Heart right ventricle (tissue), 16 donors: ENCODE results near the gene ZKSCAN4. TPM values are rescaled to one million over a fixed set of nuclear protein-coding genes. Genes with fewer than 3 reads are reported as not detected.

ENCODE experiments used
- ATAC-seq, 8 donors: fragments of 200-7000 bp; cut with Tn5 transposase; one replicate each; pipeline ENCODE4 v1.9.1; 2020; ENCODE audit warnings: mild to moderate bottlenecking in 8 of 8, moderate library complexity in 8 of 8, moderate number of reproducible peaks in 1 of 8
- DNase-seq, 2 donors: peaks; one replicate each; pipeline ENCODE4 v3.0.0-alpha.2; 2020
- H3K27ac ChIP-seq, 10 donors: fragments of 200-600 bp; sonication (generic) in 2 of 10; one replicate each; pipeline versions ENCODE4 v1.5.0 to v1.8.0; 2020 to 2022; ENCODE audit warnings: mild to moderate bottlenecking in 3 of 10
- H3K27me3 ChIP-seq, 7 donors: fragments of 200-600 bp; one replicate each; pipeline ENCODE4 v1.8.0; 2021 to 2022; ENCODE audit warnings: mild to moderate bottlenecking in 2 of 7
- H3K36me3 ChIP-seq, 9 donors: fragments of 200-600 bp; sonication (generic) in 1 of 9; one replicate each; pipeline versions ENCODE4 v1.5.0 to v1.8.0; 2020 to 2022; ENCODE audit warnings: mild to moderate bottlenecking in 2 of 9
- H3K4me1 ChIP-seq, 9 donors: fragments of 200-600 bp; sonication (generic) in 1 of 9; one replicate each; pipeline versions ENCODE4 v1.5.0 to v1.8.0; 2020 to 2022; ENCODE audit warnings: mild to moderate bottlenecking in 4 of 9
- H3K4me3 ChIP-seq, 10 donors: fragments of 200-600 bp; sonication (generic) in 2 of 10; one replicate each; pipeline versions ENCODE4 v1.5.0 to v1.8.0; 2020 to 2022; ENCODE audit warnings: mild to moderate bottlenecking in 7 of 10, moderate library complexity in 2 of 10
- H3K9me3 ChIP-seq, 11 donors: fragments of 200-600 bp in 10 of 11; sonication (generic) in 2 of 11; one replicate each; pipeline versions ENCODE4 v1.5.0 to v1.8.0; 2013 to 2022; ENCODE audit warnings: mild to moderate bottlenecking in 2 of 11, control low read depth in 1 of 11, moderate library complexity in 1 of 11
- CTCF ChIP-seq, 9 donors: fragments of 200-600 bp; sonication (generic) in 2 of 9; IDR thresholded peaks; one replicate each; pipeline versions ENCODE4 v1.5.0 to v1.8.0; 2021 to 2022; ENCODE audit warnings: antibody characterized with exemption in 9 of 9, mild to moderate bottlenecking in 5 of 9, moderate library complexity in 1 of 9
- WGBS, 2 donors: extraction: QIAGEN DNeasy Blood & Tissue Kit; methylation state at CpG; one replicate each; pipeline ENCODE4 v1.1.7; 2013; ENCODE audit warnings: inconsistent platforms in 1 of 2; 5-methylcytosine and 5-hydroxymethylcytosine counted together
- intact Hi-C, 10 donors: fragments of 100-400 bp; cut with DNase I; formaldehyde crosslinking; loops; one replicate each; pipeline versions ENCODE4 v1.11.1 to v1.14.2; 2022
- polyA plus RNA-seq, 2 donors: library from polyadenylated mRNA; stranded (reverse); fragments of 200-250 nt; gene quantifications; one replicate each; pipeline ENCODE4 v1.2.3, GENCODE V29; 2013
- total RNA-seq, 10 donors: library from RNA; stranded (reverse); fragmentation: NEBNext Ultra II Directional in 3 of 10; extraction: Animal tissue kit (Norgen Biotek cat#: 25700) in 3 of 10; gene quantifications; one replicate each; pipeline versions ENCODE4 v1.2.1 to v1.2.4, GENCODE V29; 2021 to 2023
- donor health status: Arrhythmogenic right ventricular cardiomyopathy.
- donor health status: ischemic (EF 13 %, LVEDD 7.1; RV severe dilation, severe dysfunction).
- donor health status: healthy with polysubstance abuse.
- donor health status: DM: no; HTN: yes; CAD: no.
- donor health status: DM: no; HTN: no; CAD: no.
- donor health status: ischemic (EF 25% LVEDD 6.9; RV normal size, moderate dysfunction).
- donor health status: ischemic (EF 25% LVEDD 5.7; RV mildly dilated, moderate dysfunction).
- donor health status: healthy.
- donor health status: DM: yes; HTN: yes; CAD: no.
- donor health status: Ischemic cardiomyopathy.
- donor health status: ischemic (EF 35%, LVEDD 5.7; RV mildly dilated, moderate dysfunction).
- donor health status: nonischemic (EF 11% LVEDD 7.7; RV severe dilation, severe dysfunction).
- donor health status: DM: yes; HTN: yes; CAD: no.
- donor health status: PGD.
- donor health status: ischemic (EF 29% LVEDD 5.4; RV normal size, mild dysfunction).
- donor health status: nonischemic (EF 23%, LVEDD 6.1; RV moderate dilation, normal function).

Gene ZKSCAN4
- total and polyA plus RNA-seq, 12 donors: 0.55 to 3.6 (median 2.5) TPM

- DNase-seq (no peak), ATAC-seq (no peak)
- Histone ChIP-seq H3K4me1 (peaks cover 0 to 19% (median 11%) of the 10 kb centered on the region in 9 donors), H3K9me3 (peaks cover 0 to 18% (median 7%) of the 10 kb centered on the region in 11 donors), H3K4me3 (no peak overlapping the region), H3K27ac (no peak overlapping the region), H3K27me3 (peaks cover 15 to 100% (median 81%) of the 10 kb centered on the region in 7 donors), H3K36me3 (no peaks in the 10 kb centered on the region)
- intact Hi-C loops: no loop called here
- TF ChIP-seq CTCF (IDR thresholded peaks at IDR 0.05): no peak
- 48 to 52% methylated on average over 1 of the region's 1 CpG for WGBS, 2 donors
Observed at GRCh38 chr6:28205879-28206278, 46.2 kb downstream of the ZKSCAN4 start.

- H3K4me3 ChIP-seq: no peak overlapping the region
- ATAC-seq: no peak
Observed at GRCh38 chr6:28203201-28203600, 48.9 kb downstream of the ZKSCAN4 start.

GRCh38 chr6:28200020-28200419 is 52.0 kb downstream of the ZKSCAN4 start:
- H3K27ac ChIP-seq: no peak overlapping the region
- no peaks in the 10 kb centered on the region for H3K4me1 ChIP-seq
- ATAC-seq: no peak
- intact Hi-C loops: no loop called here
- WGBS, 2 donors: 50 to 65% methylated on average over 1 of the region's 1 CpG
- peaks cover 0 to 43% (median 9%) of the 10 kb centered on the region in 11 donors for H3K9me3 ChIP-seq
- DNase-seq: no peak
- TF ChIP-seq CTCF (IDR thresholded peaks at IDR 0.05): no peak
- peaks cover 0 to 75% (median 38%) of the 10 kb centered on the region in 7 donors for H3K27me3 ChIP-seq
- no peaks in the 10 kb centered on the region for H3K36me3 ChIP-seq
- no peak overlapping the region for H3K4me3 ChIP-seq

More at GRCh38 chr6:28203201-28203600, 48.9 kb downstream of the ZKSCAN4 start:
- no peak for DNase-seq
- Histone ChIP-seq H3K4me1 (peaks cover 0 to 15% (median 9%) of the 10 kb centered on the region in 9 donors), H3K27ac (no peak overlapping the region), H3K9me3 (peaks cover 0 to 20% (median 7%) of the 10 kb centered on the region in 11 donors), H3K36me3 (no peaks in the 10 kb centered on the region), H3K27me3 (peaks cover 13 to 100% (median 67%) of the 10 kb centered on the region in 7 donors)
- 32 to 36% methylated on average over 4 of the region's 4 CpGs for WGBS, 2 donors
- intact Hi-C loops: no loop called here
- no peak for TF ChIP-seq CTCF (IDR thresholded peaks at IDR 0.05)

Other genes starting within 250 kb of the ZKSCAN4 start
- gene ZNF165, start 171.7 kb downstream of the ZKSCAN4 start, total RNA-seq: under 1 TPM in 9 of 10 donors, not detected in 1; 0.27 to 0.69 (median 0.45) TPM
- gene ZNF165, start 171.7 kb downstream of the ZKSCAN4 start, polyA plus RNA-seq: under 1 TPM; 0.49 to 0.51 TPM
- gene ZSCAN16, start 127.7 kb downstream of the ZKSCAN4 start, total RNA-seq: 1 to 10 TPM; 1.4 to 3.3 (median 1.8) TPM
- 1 to 10 TPM; 4.7 to 5.6 TPM for gene ZSCAN16, start 127.7 kb downstream of the ZKSCAN4 start, polyA plus RNA-seq
- 10 to 100 TPM; 11.8 to 18.5 (median 14.8) TPM for gene ZKSCAN8, start 110.4 kb downstream of the ZKSCAN4 start, total RNA-seq
- gene ZKSCAN8, start 110.4 kb downstream of the ZKSCAN4 start, polyA plus RNA-seq: 1 to 10 TPM; 2.7 to 4.2 TPM
- 10 to 100 TPM in 2 of 10 donors, 1 to 10 TPM in 8; 6.8 to 11.2 (median 8.8) TPM for gene ZSCAN9, start 27.0 kb downstream of the ZKSCAN4 start, total RNA-seq
- 10 to 100 TPM in 1 of 2 donors, 1 to 10 TPM in 1; 8.4 to 11.1 TPM for gene ZSCAN9, start 27.0 kb downstream of the ZKSCAN4 start, polyA plus RNA-seq
- gene NKAPL, start 7.0 kb upstream of the ZKSCAN4 start, total RNA-seq: 1 to 10 TPM; 2.7 to 8.5 (median 6.5) TPM
- gene NKAPL, start 7.0 kb upstream of the ZKSCAN4 start, polyA plus RNA-seq: 1 to 10 TPM; 7.6 to 9.7 TPM
- 10 to 100 TPM in 9 of 10 donors, 1 to 10 TPM in 1; 8.9 to 17.8 (median 12.8) TPM for gene ZSCAN26, start 14.9 kb upstream of the ZKSCAN4 start, total RNA-seq
- gene ZSCAN26, start 14.9 kb upstream of the ZKSCAN4 start, polyA plus RNA-seq: 10 to 100 TPM in 1 of 2 donors, 1 to 10 TPM in 1; 7.5 to 12.7 TPM
- gene PGBD1, start 29.3 kb upstream of the ZKSCAN4 start, total RNA-seq: 1 to 10 TPM; 1.6 to 3.6 (median 2.7) TPM
- 1 to 10 TPM; 2.9 to 4.6 TPM for gene PGBD1, start 29.3 kb upstream of the ZKSCAN4 start, polyA plus RNA-seq
- gene ZSCAN31, start 83.9 kb upstream of the ZKSCAN4 start, total RNA-seq: 10 to 100 TPM in 8 of 10 donors, 1 to 10 TPM in 2; 8.0 to 17.4 (median 11.9) TPM
- gene ZSCAN31, start 83.9 kb upstream of the ZKSCAN4 start, polyA plus RNA-seq: 1 to 10 TPM; 3.3 to 7.1 TPM
- 1 to 10 TPM; 3.1 to 6.8 (median 5.1) TPM for gene ZKSCAN3, start 97.7 kb upstream of the ZKSCAN4 start, total RNA-seq
- gene ZKSCAN3, start 97.7 kb upstream of the ZKSCAN4 start, polyA plus RNA-seq: 1 to 10 TPM; 1.0 to 2.1 TPM
- gene ZSCAN12, start 147.5 kb upstream of the ZKSCAN4 start, total RNA-seq: 1 to 10 TPM; 2.2 to 3.5 (median 2.9) TPM
- 1 to 10 TPM; 1.2 TPM for gene ZSCAN12, start 147.5 kb upstream of the ZKSCAN4 start, polyA plus RNA-seq
- gene ZSCAN23, start 191.2 kb upstream of the ZKSCAN4 start, total RNA-seq: 1 to 10 TPM in 9 of 10 donors, under 1 TPM in 1; 0.98 to 2.7 (median 1.3) TPM
- gene ZSCAN23, start 191.2 kb upstream of the ZKSCAN4 start, polyA plus RNA-seq: under 1 TPM; 0.26 to 0.44 TPM